ENCODE results near the gene SLAMF9.
A peak's percentile ranks its signal among the peaks of the same experiment; 100 is the strongest.

The SLAMF9 gene

GRCh38 chr1:159925719-159926078, 28.3 kb downstream of the SLAMF9 start:
- peak overlapping the region; percentile 96 to 98 for H3K4me3 ChIP-seq (replicated peaks in 1 of 2; ENCODE audit: low read depth in 2 of 2, low read length in 2 of 2)
- DNase-seq (ENCODE audit: low read depth in 2 of 2): no peak
- TF ChIP-seq CTCF (IDR thresholded peaks at IDR 0.05; ENCODE audit: low read depth, low read length): no peak

- peak within 1 kb of the TSS; percentile 96 to 98 for H3K4me3 ChIP-seq (replicated peaks in 1 of 2; ENCODE audit: low read depth in 2 of 2, low read length in 2 of 2)
- TF ChIP-seq CTCF (IDR thresholded peaks at IDR 0.05; ENCODE audit: low read depth, low read length): no peak
- DNase-seq (ENCODE audit: low read depth in 2 of 2): peak; percentile 95
These were observed 29.0 kb downstream of the SLAMF9 start, which contains the start of gene TAGLN2 for GRCh38 chr1:159924791-159925718. TAGLN2 (minus strand) TSS chr1:159925507; CDS start chr1:159920509, 4,998 bp downstream.

GRCh38 chr1:159924025-159924790, 29.8 kb downstream of the SLAMF9 start:
- peak; percentile 94 to 96 for DNase-seq (ENCODE audit: low read depth in 2 of 2)
- peak overlapping the region; percentile 96 to 98 for H3K4me3 ChIP-seq (replicated peaks in 1 of 2; ENCODE audit: low read depth in 2 of 2, low read length in 2 of 2)

GRCh38 chr1:159923203-159924024, 30.6 kb downstream of the SLAMF9 start:
- DNase-seq (ENCODE audit: low read depth in 2 of 2): peak; percentile 93 to 95
- H3K4me3 ChIP-seq (replicated peaks in 1 of 2; ENCODE audit: low read depth in 2 of 2, low read length in 2 of 2): peak overlapping the region; percentile 96 to 98
- no peak for TF ChIP-seq CTCF (IDR thresholded peaks at IDR 0.05; ENCODE audit: low read depth, low read length)

More at GRCh38 chr1:159924025-159924790, 29.8 kb downstream of the SLAMF9 start:
- TF ChIP-seq CTCF (IDR thresholded peaks at IDR 0.05; ENCODE audit: low read depth, low read length): peak; percentile 17

- TF ChIP-seq CTCF (IDR thresholded peaks at IDR 0.05; ENCODE audit: low read depth, low read length): no peak
- H3K4me3 ChIP-seq (replicated peaks in 1 of 2; ENCODE audit: low read depth in 2 of 2, low read length in 2 of 2): peak overlapping the region; percentile 96 to 98
- DNase-seq (ENCODE audit: low read depth in 2 of 2): peak; percentile 60 to 82
These were observed 31.4 kb downstream of the SLAMF9 start for GRCh38 chr1:159922511-159923202.
